Measurements from ENCODE around the gene KCNIP4. TPM values are rescaled to one million over a fixed set of nuclear protein-coding genes. Genes with fewer than 3 reads are reported as not detected.
A peak's percentile ranks its signal among the peaks of the same experiment; 100 is the strongest.

Gene KCNIP4
- total and polyA plus RNA-seq, 9 of the 15 experiments (the other 6 are each of a cell fraction or from before 2014, with no cell fraction given) = 0.25 to 0.41 TPM; not detected in 7

DNA sequence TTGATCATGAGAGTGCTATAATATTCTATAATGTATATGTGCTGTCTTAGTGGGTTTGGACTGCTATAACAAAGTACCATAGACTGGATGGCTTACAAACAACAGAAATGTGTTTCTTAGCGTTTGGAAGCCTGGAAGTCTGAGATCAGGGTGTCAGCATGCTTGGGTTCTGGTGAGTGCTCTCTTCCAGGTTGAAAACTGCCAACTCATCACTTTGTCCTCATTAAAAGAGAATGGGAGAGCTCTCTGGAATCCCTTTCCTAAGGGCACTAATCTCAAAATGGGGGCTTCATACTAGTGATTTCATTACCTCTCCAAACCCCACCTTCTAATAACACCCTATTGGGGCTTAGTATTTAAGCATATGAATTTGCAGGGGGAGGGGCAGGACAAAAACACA is 33.5 kb upstream of the KCNIP4 start:
- Histone ChIP-seq H3K79me2 (ENCODE audit: control insufficient read depth, insufficient read depth, low read length) (no peaks in the 10 kb centered on the region), H4K20me1 (replicated peaks; ENCODE audit: control insufficient read depth, insufficient read depth, low read length) (no peaks in the 10 kb centered on the region), H3K4me2 (ENCODE audit: insufficient read depth, low read length) (no peak overlapping the region), H3K36me3 (ENCODE audit: control insufficient read depth, insufficient read depth, low read length) (no peaks in the 10 kb centered on the region), H3K9ac (ENCODE audit: insufficient read depth in 1 of 2, low read depth in 2 of 2, low read length in 2 of 2) (no peak overlapping the region), H3K9me1 (ENCODE audit: control insufficient read depth, insufficient read depth, low read length) (no peaks in the 10 kb centered on the region), H3K4me3 (no peak overlapping the region), H3K27ac (ENCODE audit: extremely low read depth, low read depth, low read length) (no peak overlapping the region), H2AFZ (ENCODE audit: low read depth, low read length) (no peak overlapping the region), H3K9me3 (replicated peaks; ENCODE audit: control insufficient read depth, insufficient read depth, low read depth, low read length) (no peaks in the 10 kb centered on the region; the same call in 1 of the 2 replicates), H3K4me1 (replicated peaks in 1 of 2; ENCODE audit: control insufficient read depth in 2 of 2, insufficient read depth in 2 of 2, low read length in 2 of 2) (no peaks in the 10 kb centered on the region), H3K27me3 (ENCODE audit: control insufficient read depth in 2 of 2, insufficient read depth in 2 of 2, low read length in 2 of 2) (no peaks in the 10 kb centered on the region)
- DNase-seq (ENCODE audit: extremely low read depth in 1 of 4, low spot score in 3 of 4) = no peak
- WGBS (ENCODE audit: insufficient coverage, low coverage, missing lambda C conversion rate) = 0% methylated on average over 1 of the region's 1 CpG
- BruUV-seq (replicated peaks) = no TSS peak
- in situ Hi-C loops (cut with MboI) = no loop called here
- no peak for FAIRE-seq
- CTCF ChIA-PET (ENCODE audit: low intra/inter-chr PET ratio) = no interaction called here
- peak; percentile 70 for TF ChIP-seq MAFG (tag; conservative IDR thresholded peaks at IDR 0.05)
- TF ChIP-seq MAFF (IDR thresholded peaks at IDR 0.05; ENCODE audit: low read length) = peak; percentile 80
- peak; percentile 44; the same call in 1 of the 2 replicates for TF ChIP-seq C11orf30 (IDR thresholded peaks at IDR 0.05; ENCODE audit: low read depth)
- peak; percentile 88 for TF ChIP-seq MAFK (IDR thresholded peaks at IDR 0.05; ENCODE audit: low read length)
- TF ChIP-seq ZNF316 (IDR thresholded peaks at IDR 0.05) = peak; percentile 55; the same call in 1 of the 2 replicates
- TF ChIP-seq, protein P1, sequence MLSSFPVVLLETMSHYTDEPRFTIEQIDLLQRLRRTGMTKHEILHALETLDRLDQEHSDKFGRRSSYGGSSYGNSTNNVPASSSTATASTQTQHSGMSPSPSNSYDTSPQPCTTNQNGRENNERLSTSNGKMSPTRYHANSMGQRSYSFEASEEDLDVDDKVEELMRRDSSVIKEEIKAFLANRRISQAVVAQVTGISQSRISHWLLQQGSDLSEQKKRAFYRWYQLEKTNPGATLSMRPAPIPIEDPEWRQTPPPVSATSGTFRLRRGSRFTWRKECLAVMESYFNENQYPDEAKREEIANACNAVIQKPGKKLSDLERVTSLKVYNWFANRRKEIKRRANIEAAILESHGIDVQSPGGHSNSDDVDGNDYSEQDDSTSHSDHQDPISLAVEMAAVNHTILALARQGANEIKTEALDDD (IDR thresholded peaks at IDR 0.05) = no peak
- intact Hi-C loops (cut with micrococcal nuclease) = no loop called here
- POLR2A ChIA-PET = no interaction called here
- ATAC-seq = no peak

DNA sequence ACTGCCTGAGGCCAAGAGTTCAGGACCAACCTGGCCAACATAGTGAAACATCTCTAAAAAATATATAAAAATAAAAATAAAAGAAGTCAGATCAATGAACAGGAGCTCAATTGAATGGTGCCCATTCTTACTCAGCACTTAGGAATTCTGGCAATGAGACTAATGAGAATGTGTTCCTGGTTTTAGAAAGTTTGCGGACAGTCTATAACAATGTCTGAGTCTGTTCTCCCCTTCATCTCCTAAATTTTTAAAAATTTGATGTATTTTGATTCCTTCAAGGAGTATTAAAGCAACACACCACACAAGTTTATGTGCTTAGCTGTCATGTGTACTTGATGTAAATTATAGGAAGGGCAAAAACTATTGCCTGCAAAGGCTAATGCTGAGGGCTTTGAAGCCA is 30.6 kb upstream of the KCNIP4 start:
- ChIA-PET POLR2A (no interaction called here), CTCF (ENCODE audit: low intra/inter-chr PET ratio) (no interaction called here)
- ATAC-seq (no peak), DNase-seq (ENCODE audit: extremely low read depth in 1 of 4, low spot score in 3 of 4) (no peak), FAIRE-seq (no peak)
- H3K4me1 ChIP-seq (replicated peaks in 1 of 2; ENCODE audit: control insufficient read depth in 2 of 2, insufficient read depth in 2 of 2, low read length in 2 of 2) = no peaks in the 10 kb centered on the region
- H3K27ac ChIP-seq (ENCODE audit: extremely low read depth, low read depth, low read length) = no peak overlapping the region
- H3K9ac ChIP-seq (ENCODE audit: insufficient read depth in 1 of 2, low read depth in 2 of 2, low read length in 2 of 2) = no peak overlapping the region
- H3K4me3 ChIP-seq = no peak overlapping the region
- H3K79me2 ChIP-seq (ENCODE audit: control insufficient read depth, insufficient read depth, low read length) = no peaks in the 10 kb centered on the region
- intact Hi-C loops (cut with micrococcal nuclease) (no loop called here), in situ Hi-C loops (cut with MboI) (no loop called here)
- no peaks in the 10 kb centered on the region for H3K36me3 ChIP-seq (ENCODE audit: control insufficient read depth, insufficient read depth, low read length)
- H3K27me3 ChIP-seq (ENCODE audit: control insufficient read depth in 2 of 2, insufficient read depth in 2 of 2, low read length in 2 of 2) = no peaks in the 10 kb centered on the region
- no peak overlapping the region for H3K4me2 ChIP-seq (ENCODE audit: insufficient read depth, low read length)
- no TSS peak for BruUV-seq (replicated peaks)
- 0% methylated on average over 1 of the region's 1 CpG for WGBS (ENCODE audit: insufficient coverage, low coverage, missing lambda C conversion rate)
- no peaks in the 10 kb centered on the region for H3K9me1 ChIP-seq (ENCODE audit: control insufficient read depth, insufficient read depth, low read length)
- H2AFZ ChIP-seq (ENCODE audit: low read depth, low read length) = no peak overlapping the region
- H4K20me1 ChIP-seq (replicated peaks; ENCODE audit: control insufficient read depth, insufficient read depth, low read length) = no peaks in the 10 kb centered on the region
- H3K9me3 ChIP-seq (replicated peaks; ENCODE audit: control insufficient read depth, insufficient read depth, low read depth, low read length) = no peaks in the 10 kb centered on the region; the same call in 1 of the 2 replicates
- TF ChIP-seq ZNF830 (CRISPR knock-in tag; IDR thresholded peaks at IDR 0.05) (no peak), RBM14 (IDR thresholded peaks at IDR 0.05; ENCODE audit: borderline replicate concordance, insufficient read depth, low read depth, low read length) (no peak), ZC3H4 (CRISPR knock-in tag; IDR thresholded peaks at IDR 0.05; ENCODE audit: borderline replicate concordance) (no peak)
- TF ChIP-seq, protein P2, sequence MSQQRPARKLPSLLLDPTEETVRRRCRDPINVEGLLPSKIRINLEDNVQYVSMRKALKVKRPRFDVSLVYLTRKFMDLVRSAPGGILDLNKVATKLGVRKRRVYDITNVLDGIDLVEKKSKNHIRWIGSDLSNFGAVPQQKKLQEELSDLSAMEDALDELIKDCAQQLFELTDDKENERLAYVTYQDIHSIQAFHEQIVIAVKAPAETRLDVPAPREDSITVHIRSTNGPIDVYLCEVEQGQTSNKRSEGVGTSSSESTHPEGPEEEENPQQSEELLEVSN (IDR thresholded peaks at IDR 0.05; ENCODE audit: borderline replicate concordance in 1 of 2, extremely low read depth in 1 of 2, insufficient read depth in 1 of 2, insufficient read length in 1 of 2, low read depth in 1 of 2, low read length in 1 of 2, poor library complexity in 1 of 2, severe bottlenecking in 1 of 2) = no peak
